Loucy (cell line): Measurements from ENCODE around the gene NECTIN3.

ENCODE experiments used
- EZH2phosphoT487 ChIP-seq: fragments of 200-600 bp; IDR thresholded peaks from 2 replicates; pipeline ENCODE4 v1.6.1; 2018; ENCODE audit warnings: antibody characterized with exemption, mild to moderate bottlenecking, moderate library complexity, borderline replicate concordance
- TF ChIP-seq, protein P1 (sequence below): fragments of 200-600 bp; sonication (generic); conservative IDR thresholded peaks from 2 replicates; pipeline ENCODE4 v1.5.1; 2014; ENCODE audit warnings: mild to moderate bottlenecking, antibody characterized with exemption, low read length

DNA sequence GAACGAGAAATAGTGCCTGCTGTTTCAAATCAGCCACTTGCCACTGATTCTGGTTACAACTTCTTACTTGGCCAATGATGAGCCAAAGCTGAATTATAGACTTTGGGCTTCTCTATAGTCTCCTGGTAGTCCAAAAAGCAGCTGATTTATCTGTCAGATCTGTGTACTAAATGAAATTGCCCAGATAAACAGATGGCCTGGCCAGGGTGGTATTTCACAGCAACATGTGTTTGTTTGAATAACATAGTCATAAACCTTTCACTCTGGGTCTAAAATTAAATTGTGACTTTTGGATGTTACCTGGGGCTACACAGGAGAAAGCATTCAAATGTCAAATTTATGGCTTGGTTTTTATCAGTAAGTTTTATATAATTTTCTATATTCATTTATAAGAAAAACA, 147.0 kb downstream of the NECTIN3 start:
- TF ChIP-seq, protein P1, sequence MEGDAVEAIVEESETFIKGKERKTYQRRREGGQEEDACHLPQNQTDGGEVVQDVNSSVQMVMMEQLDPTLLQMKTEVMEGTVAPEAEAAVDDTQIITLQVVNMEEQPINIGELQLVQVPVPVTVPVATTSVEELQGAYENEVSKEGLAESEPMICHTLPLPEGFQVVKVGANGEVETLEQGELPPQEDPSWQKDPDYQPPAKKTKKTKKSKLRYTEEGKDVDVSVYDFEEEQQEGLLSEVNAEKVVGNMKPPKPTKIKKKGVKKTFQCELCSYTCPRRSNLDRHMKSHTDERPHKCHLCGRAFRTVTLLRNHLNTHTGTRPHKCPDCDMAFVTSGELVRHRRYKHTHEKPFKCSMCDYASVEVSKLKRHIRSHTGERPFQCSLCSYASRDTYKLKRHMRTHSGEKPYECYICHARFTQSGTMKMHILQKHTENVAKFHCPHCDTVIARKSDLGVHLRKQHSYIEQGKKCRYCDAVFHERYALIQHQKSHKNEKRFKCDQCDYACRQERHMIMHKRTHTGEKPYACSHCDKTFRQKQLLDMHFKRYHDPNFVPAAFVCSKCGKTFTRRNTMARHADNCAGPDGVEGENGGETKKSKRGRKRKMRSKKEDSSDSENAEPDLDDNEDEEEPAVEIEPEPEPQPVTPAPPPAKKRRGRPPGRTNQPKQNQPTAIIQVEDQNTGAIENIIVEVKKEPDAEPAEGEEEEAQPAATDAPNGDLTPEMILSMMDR, result no peak
- TF ChIP-seq EZH2phosphoT487, result no peak
